ENCODE data around the gene GLT8D1. TPM values are rescaled to one million over a fixed set of nuclear protein-coding genes. Genes with fewer than 3 reads are reported as not detected.

GLT8D1 gene
- total RNA-seq, 5 donors from 2014 or later (not counting 1 experiment from before 2014, with no cell fraction given): 21.0 to 47.0 (median 39.1) TPM

GRCh38 chr3:52714335-52715302, 9.0 kb upstream of the GLT8D1 start:
- no peak for ATAC-seq (replicated peaks in 1 of 4)
- H3K9me3 ChIP-seq: no peaks in the 10 kb centered on the region
- H3K4me3 ChIP-seq (ENCODE audit: control insufficient read depth in 1 of 2, extremely low read depth in 1 of 2, low read length in 1 of 2): no peak overlapping the region
- no peaks in the 10 kb centered on the region for H3K27me3 ChIP-seq (replicated peaks in 1 of 2; ENCODE audit: control insufficient read depth in 2 of 2, extremely low read depth in 1 of 2, insufficient read depth in 2 of 2, low read length in 1 of 2)
- Mint-ChIP-seq H3K4me1 (peaks cover under 1 to 8% (median 4%) of the 10 kb centered on the region in 3 donors), H3K9me3 (peaks cover 0 to under 1% (median 0%) of the 10 kb centered on the region in 3 donors), H3K27me3 (no peaks in the 10 kb centered on the region), H3K36me3 (peaks cover 22% of the 10 kb centered on the region), H3K27ac (no peak overlapping the region), H3K4me3 (no peak overlapping the region)
- peaks cover 0 to 2% of the 10 kb centered on the region in 2 experiments for H3K4me1 ChIP-seq (ENCODE audit: control insufficient read depth in 1 of 2, extremely low read depth in 1 of 2, insufficient read depth in 2 of 2, low read length in 2 of 2)
- ChIA-PET CTCF (interaction anchor here in 1 of 2 donors (0.6 kb wide), 1 partner anchor 22 kb away, joined by 6 read pairs; no protein-coding TSS in a partner anchor), POLR2A (no interaction called here)
- no peak for DNase-seq
- 95% methylated on average over 35 of the region's 39 CpGs for WGBS (ENCODE audit: insufficient coverage)
- H3K36me3 ChIP-seq (ENCODE audit: control insufficient read depth in 2 of 2, extremely low read depth in 1 of 2, insufficient read depth in 1 of 2, low read length in 1 of 2): peaks cover 0 to 8% of the 10 kb centered on the region in 2 donors
- H3K27ac ChIP-seq (ENCODE audit: low read length): no peak overlapping the region

- CTCF ChIA-PET: no interaction called here
- H3K4me1 ChIP-seq (ENCODE audit: control insufficient read depth in 1 of 2, extremely low read depth in 1 of 2, insufficient read depth in 2 of 2, low read length in 2 of 2): peaks cover 2 to 3% of the 10 kb centered on the region in 2 experiments
- no peaks in the 10 kb centered on the region for H3K9me3 ChIP-seq
- POLR2A ChIA-PET: no interaction called here
- Mint-ChIP-seq H3K27me3 (no peaks in the 10 kb centered on the region), H3K36me3 (peaks cover 25% of the 10 kb centered on the region), H3K9me3 (no peaks in the 10 kb centered on the region), H3K4me1 (peaks cover 7 to 9% (median 9%) of the 10 kb centered on the region in 3 donors), H3K4me3 (no peak overlapping the region), H3K27ac (no peak overlapping the region)
- H3K4me3 ChIP-seq (ENCODE audit: control insufficient read depth in 1 of 2, extremely low read depth in 1 of 2, low read length in 1 of 2): no peak overlapping the region
- no peak for ATAC-seq (replicated peaks in 1 of 4)
- H3K27me3 ChIP-seq (replicated peaks in 1 of 2; ENCODE audit: control insufficient read depth in 2 of 2, extremely low read depth in 1 of 2, insufficient read depth in 2 of 2, low read length in 1 of 2): no peaks in the 10 kb centered on the region
- WGBS (ENCODE audit: insufficient coverage): 98% methylated on average over 8 of the region's 17 CpGs
- H3K27ac ChIP-seq (ENCODE audit: low read length): no peak overlapping the region
- no peak for DNase-seq
- H3K36me3 ChIP-seq (ENCODE audit: control insufficient read depth in 2 of 2, extremely low read depth in 1 of 2, insufficient read depth in 1 of 2, low read length in 1 of 2): peaks cover 0 to 24% of the 10 kb centered on the region in 2 donors
Measured at GRCh38 chr3:52712291-52713212, 7.0 kb upstream of the GLT8D1 start.

- no peak for ATAC-seq (replicated peaks in 1 of 4)
- Mint-ChIP-seq H3K9me3 (no peaks in the 10 kb centered on the region), H3K4me1 (peaks cover 9 to 19% (median 16%) of the 10 kb centered on the region in 3 donors), H3K27me3 (no peaks in the 10 kb centered on the region), H3K27ac (no peak overlapping the region), H3K36me3 (peaks cover 20% of the 10 kb centered on the region), H3K4me3 (no peak overlapping the region)
- no peaks in the 10 kb centered on the region for H3K9me3 ChIP-seq
- no CpG with 5 or more reads among the region's 2 CpGs for WGBS (ENCODE audit: insufficient coverage)
- H3K4me3 ChIP-seq (ENCODE audit: control insufficient read depth in 1 of 2, extremely low read depth in 1 of 2, low read length in 1 of 2): no peak overlapping the region
- POLR2A ChIA-PET: no interaction called here
- CTCF ChIA-PET: no interaction called here
- no peak overlapping the region for H3K27ac ChIP-seq (ENCODE audit: low read length)
- H3K4me1 ChIP-seq (ENCODE audit: control insufficient read depth in 1 of 2, extremely low read depth in 1 of 2, insufficient read depth in 2 of 2, low read length in 2 of 2): peaks cover 13 to 17% of the 10 kb centered on the region in 2 experiments
- DNase-seq: no peak
- no peaks in the 10 kb centered on the region for H3K27me3 ChIP-seq (replicated peaks in 1 of 2; ENCODE audit: control insufficient read depth in 2 of 2, extremely low read depth in 1 of 2, insufficient read depth in 2 of 2, low read length in 1 of 2)
- peaks cover 0 to 27% of the 10 kb centered on the region in 2 donors for H3K36me3 ChIP-seq (ENCODE audit: control insufficient read depth in 2 of 2, extremely low read depth in 1 of 2, insufficient read depth in 1 of 2, low read length in 1 of 2)
Measured at GRCh38 chr3:52710512-52710911, 4.9 kb upstream of the GLT8D1 start.

- ATAC-seq (replicated peaks in 1 of 4): no peak
- no peak overlapping the region for H3K27ac ChIP-seq (ENCODE audit: low read length)
- ChIA-PET CTCF (no interaction called here), POLR2A (interaction anchor here (0.7 to 0.9 kb wide), 2 partner anchors 15 to 69 kb away, joined by 3 read pairs; no protein-coding TSS in a partner anchor)
- no CpG with 5 or more reads among the region's 4 CpGs for WGBS (ENCODE audit: insufficient coverage)
- Mint-ChIP-seq H3K4me3 (peak overlapping the region; percentile 71 to 96 (median 91)), H3K27me3 (no peaks in the 10 kb centered on the region), H3K36me3 (peaks cover 15% of the 10 kb centered on the region), H3K27ac (peak overlapping the region; percentile 55 to 59), H3K4me1 (peaks cover 18 to 35% (median 35%) of the 10 kb centered on the region in 3 donors), H3K9me3 (no peaks in the 10 kb centered on the region)
- H3K4me3 ChIP-seq (ENCODE audit: control insufficient read depth in 1 of 2, extremely low read depth in 1 of 2, low read length in 1 of 2): no peak overlapping the region
- no peaks in the 10 kb centered on the region for H3K27me3 ChIP-seq (replicated peaks in 1 of 2; ENCODE audit: control insufficient read depth in 2 of 2, extremely low read depth in 1 of 2, insufficient read depth in 2 of 2, low read length in 1 of 2)
- H3K36me3 ChIP-seq (ENCODE audit: control insufficient read depth in 2 of 2, extremely low read depth in 1 of 2, insufficient read depth in 1 of 2, low read length in 1 of 2): peaks cover 0 to 27% of the 10 kb centered on the region in 2 donors
- H3K9me3 ChIP-seq: no peaks in the 10 kb centered on the region
- H3K4me1 ChIP-seq (ENCODE audit: control insufficient read depth in 1 of 2, extremely low read depth in 1 of 2, insufficient read depth in 2 of 2, low read length in 2 of 2): peaks cover 19 to 32% of the 10 kb centered on the region in 2 experiments
- DNase-seq: no peak
Measured at GRCh38 chr3:52707585-52707984, 2.0 kb upstream of the GLT8D1 start.

- peak overlapping the region; percentile 91 to 95 for H3K27ac Mint-ChIP-seq
- Histone ChIP-seq H3K27ac (ENCODE audit: low read length) (peak overlapping the region; percentile 72), H3K36me3 (ENCODE audit: control insufficient read depth in 2 of 2, extremely low read depth in 1 of 2, insufficient read depth in 1 of 2, low read length in 1 of 2) (peaks cover 0 to 22% of the 10 kb centered on the region in 2 donors), H3K4me1 (ENCODE audit: control insufficient read depth in 1 of 2, extremely low read depth in 1 of 2, insufficient read depth in 2 of 2, low read length in 2 of 2) (peaks cover 19 to 32% of the 10 kb centered on the region in 2 experiments), H3K27me3 (replicated peaks in 1 of 2; ENCODE audit: control insufficient read depth in 2 of 2, extremely low read depth in 1 of 2, insufficient read depth in 2 of 2, low read length in 1 of 2) (no peaks in the 10 kb centered on the region), H3K4me3 (ENCODE audit: control insufficient read depth in 1 of 2, extremely low read depth in 1 of 2, low read length in 1 of 2) (peak overlapping the region; percentile 92 to 96), H3K9me3 (no peaks in the 10 kb centered on the region)
- DNase-seq (no peak), ATAC-seq (replicated peaks in 1 of 4) (peak in 3 of 4 experiments; percentile 69 to 75 (median 72))
- POLR2A ChIA-PET: interaction anchor here in 1 of 2 donors (0.9 kb wide), 1 partner anchor 16 kb away, joined by 3 read pairs; no protein-coding TSS in a partner anchor
- peak overlapping the region; percentile 91 to 96 (median 92) for H3K4me3 Mint-ChIP-seq
- no peaks in the 10 kb centered on the region for H3K9me3 Mint-ChIP-seq
- under 1% methylated on average over 25 of the region's 25 CpGs for WGBS (ENCODE audit: insufficient coverage)
- H3K36me3 Mint-ChIP-seq: peaks cover 10% of the 10 kb centered on the region
- peaks cover 18 to 39% (median 39%) of the 10 kb centered on the region in 3 donors for H3K4me1 Mint-ChIP-seq
- CTCF ChIA-PET: no interaction called here
- H3K27me3 Mint-ChIP-seq: no peaks in the 10 kb centered on the region
Measured at GRCh38 chr3:52705438-52705687, 228 bp downstream of the GLT8D1 start.
